SU-DHL-6 (cell line): Measurements from ENCODE around the gene SLX4IP.

Source experiments
- EZH2phosphoT487 ChIP-seq: fragments of 200-600 bp; sonication (generic), shearing (Covaris generic); conservative IDR thresholded peaks from 2 replicates; pipeline ENCODE4 v1.6.1; 2018; ENCODE audit warnings: mild to moderate bottlenecking, antibody characterized with exemption, low read length, moderate library complexity, mixed read lengths
- TF ChIP-seq, protein P1 (sequence below): fragments of 200-600 bp; sonication (generic); IDR thresholded peaks from one replicate; pipeline ENCODE4 v1.5.1; 2017; ENCODE audit warnings: antibody characterized with exemption, mild to moderate bottlenecking, low read length, moderate library complexity; ENCODE audit not compliant: insufficient read depth, poor library complexity, severe bottlenecking

DNA sequence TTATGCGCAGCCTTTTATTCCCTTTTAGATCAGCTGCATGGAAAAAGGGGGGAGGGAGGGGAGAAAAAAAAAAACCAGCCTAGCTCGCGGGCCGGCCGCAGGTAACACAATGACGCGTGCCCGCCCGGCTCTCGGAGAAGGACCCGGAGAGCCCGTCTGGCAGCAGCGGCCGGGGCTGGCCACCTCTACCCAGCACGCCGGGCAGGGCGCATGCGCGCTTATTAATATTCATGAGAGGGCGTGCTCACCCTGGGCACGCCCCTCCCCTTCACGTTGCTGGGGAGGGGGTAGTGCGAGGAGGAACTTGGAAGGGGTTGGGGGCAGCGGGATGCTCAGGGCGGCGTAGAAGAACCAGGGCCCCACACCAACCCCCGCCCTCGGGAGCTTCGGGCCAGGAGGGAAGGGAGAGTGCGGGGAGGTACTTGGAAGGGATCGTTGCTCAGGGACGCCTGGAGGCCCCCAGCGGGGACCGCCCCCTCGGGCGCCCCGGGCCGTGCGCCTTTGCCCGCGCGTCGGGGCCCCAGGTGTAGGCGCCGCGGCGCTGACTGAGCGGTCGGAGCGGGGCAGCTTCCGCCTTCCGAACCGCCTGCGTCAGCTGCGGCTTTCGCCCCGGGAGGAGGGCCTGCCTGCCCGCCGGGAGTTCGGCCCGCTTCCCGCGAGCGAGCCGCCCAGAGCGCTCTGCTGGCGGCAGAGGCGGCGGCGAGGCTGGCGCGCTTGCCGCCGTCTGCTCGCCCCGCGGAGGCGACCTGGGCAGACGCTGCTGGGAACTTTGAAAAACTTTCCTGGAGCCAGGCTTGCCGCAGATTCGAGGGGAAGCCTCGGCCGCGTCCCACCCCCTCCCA, 239.0 kb downstream of the SLX4IP start, which contains the start of gene JAG1:
- TF ChIP-seq, protein P1, sequence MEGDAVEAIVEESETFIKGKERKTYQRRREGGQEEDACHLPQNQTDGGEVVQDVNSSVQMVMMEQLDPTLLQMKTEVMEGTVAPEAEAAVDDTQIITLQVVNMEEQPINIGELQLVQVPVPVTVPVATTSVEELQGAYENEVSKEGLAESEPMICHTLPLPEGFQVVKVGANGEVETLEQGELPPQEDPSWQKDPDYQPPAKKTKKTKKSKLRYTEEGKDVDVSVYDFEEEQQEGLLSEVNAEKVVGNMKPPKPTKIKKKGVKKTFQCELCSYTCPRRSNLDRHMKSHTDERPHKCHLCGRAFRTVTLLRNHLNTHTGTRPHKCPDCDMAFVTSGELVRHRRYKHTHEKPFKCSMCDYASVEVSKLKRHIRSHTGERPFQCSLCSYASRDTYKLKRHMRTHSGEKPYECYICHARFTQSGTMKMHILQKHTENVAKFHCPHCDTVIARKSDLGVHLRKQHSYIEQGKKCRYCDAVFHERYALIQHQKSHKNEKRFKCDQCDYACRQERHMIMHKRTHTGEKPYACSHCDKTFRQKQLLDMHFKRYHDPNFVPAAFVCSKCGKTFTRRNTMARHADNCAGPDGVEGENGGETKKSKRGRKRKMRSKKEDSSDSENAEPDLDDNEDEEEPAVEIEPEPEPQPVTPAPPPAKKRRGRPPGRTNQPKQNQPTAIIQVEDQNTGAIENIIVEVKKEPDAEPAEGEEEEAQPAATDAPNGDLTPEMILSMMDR = no peak
- no peak for TF ChIP-seq EZH2phosphoT487
